Measurements from ENCODE around the gene KMT5C.

Gene KMT5C

DNA sequence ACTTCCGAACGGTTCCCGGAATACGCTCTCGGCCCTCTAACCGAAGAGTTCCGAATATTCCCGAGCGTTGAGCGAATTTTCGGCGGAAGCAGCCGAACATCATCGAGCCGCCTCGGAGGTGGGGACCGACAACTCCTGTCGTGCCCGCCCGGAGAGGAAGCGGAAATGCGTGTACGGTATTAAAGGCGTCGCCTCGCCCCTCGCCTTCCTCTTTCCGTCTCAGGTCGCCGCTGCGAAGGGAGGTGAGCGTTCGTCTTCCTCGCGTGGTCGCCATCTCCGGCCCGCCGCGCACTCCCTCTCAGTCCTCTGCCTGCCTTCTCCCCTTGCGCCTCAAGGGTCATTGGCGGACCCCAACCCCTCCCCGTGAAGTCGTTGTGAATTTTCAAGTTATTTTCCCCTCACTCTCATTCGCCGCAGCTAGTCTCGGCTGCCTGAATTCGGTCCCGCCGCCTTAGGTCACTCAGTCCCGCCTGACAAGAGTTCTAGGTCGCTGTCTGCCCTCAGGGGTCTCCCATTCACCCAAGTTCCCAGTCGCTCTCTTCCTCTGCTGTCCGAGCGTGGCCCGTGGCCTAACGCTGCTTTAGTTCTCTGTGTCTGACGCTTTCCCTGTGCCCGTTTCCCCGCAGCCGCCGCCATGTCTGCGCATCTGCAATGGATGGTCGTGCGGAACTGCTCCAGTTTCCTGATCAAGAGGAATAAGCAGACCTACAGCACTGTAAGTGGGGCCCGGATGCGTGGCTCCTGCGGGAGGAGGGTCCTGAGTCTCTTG, 46.2 kb downstream of the KMT5C start, which contains the start of gene RPL28:
Gene RPL28 (plus strand): TSS at position 209 of the 769 bp plus-strand sequence. CDS start 426 bp downstream, at position 635.
- Histone ChIP-seq H3K9ac (ENCODE audit: low read length) (peak within 1 kb of the TSS; percentile 86), H3K36me3 (ENCODE audit: control insufficient read depth, low read depth, low read length) (peaks cover 29% of the 10 kb centered on the region), H3K4me1 (ENCODE audit: control insufficient read depth, low read depth, low read length) (peaks cover 14% of the 10 kb centered on the region), H3K9me3 (ENCODE audit: control insufficient read depth, low read depth, low read length) (no peaks in the 10 kb centered on the region), H3K27me3 (ENCODE audit: control insufficient read depth, insufficient read depth, low read length) (peaks cover 16% of the 10 kb centered on the region), H3K27ac (ENCODE audit: low read length) (peak within 1 kb of the TSS; percentile 70), H3K4me3 (ENCODE audit: low read length) (peak within 1 kb of the TSS; percentile 97)

DNA sequence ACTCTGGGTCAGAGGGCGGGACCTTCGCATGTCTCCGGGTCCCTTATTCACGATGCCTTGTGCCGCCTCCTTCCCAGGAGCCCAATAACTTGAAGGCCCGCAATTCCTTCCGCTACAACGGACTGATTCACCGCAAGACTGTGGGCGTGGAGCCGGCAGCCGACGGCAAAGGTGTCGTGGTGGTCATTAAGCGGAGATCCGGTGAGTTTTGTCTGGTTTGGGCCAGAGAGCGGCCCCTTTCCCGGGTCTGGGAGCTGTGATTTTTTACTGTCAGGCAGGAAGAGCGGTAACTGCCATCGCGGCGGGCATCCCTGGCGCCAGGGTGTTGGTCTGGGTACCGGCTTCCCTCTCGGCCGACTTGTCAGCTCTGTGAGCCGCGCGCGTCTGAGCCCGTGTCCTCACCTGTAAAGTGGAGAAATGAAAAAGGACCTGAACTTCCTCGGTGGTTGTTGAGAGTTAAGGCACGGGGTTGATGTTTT, 46.9 kb downstream of the KMT5C start:
- peaks cover 16% of the 10 kb centered on the region for H3K4me1 ChIP-seq (ENCODE audit: control insufficient read depth, low read depth, low read length)

DNA sequence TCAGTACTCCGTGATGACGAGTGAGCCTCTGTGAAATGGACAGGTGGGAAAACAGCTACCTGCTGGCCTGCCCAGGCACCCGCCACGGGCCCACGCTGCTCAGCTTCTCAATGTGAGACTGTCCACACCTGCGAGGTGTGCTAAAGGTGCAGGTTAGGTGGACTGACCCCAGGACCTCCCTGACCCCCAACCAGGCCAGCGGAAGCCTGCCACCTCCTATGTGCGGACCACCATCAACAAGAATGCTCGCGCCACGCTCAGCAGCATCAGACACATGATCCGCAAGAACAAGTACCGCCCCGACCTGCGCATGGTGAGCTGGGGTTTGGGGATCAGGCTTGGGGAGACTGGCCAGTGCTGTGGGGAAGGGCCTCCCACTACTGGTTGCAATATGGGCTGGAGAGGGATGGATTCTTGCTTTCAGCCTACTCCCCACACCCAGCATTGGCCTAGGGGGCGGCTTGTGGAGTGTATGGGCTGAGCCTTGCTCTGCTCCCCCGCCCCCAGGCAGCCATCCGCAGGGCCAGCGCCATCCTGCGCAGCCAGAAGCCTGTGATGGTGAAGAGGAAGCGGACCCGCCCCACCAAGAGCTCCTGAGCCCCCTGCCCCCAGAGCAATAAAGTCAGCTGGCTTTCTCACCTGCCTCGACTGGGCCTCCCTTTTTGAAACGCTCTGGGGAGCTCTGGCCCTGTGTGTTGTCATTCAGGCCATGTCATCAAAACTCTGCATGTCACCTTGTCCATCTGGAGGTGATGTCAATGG, 48.2 kb downstream of the KMT5C start:
- no peak overlapping the region for H3K27ac ChIP-seq (ENCODE audit: low read length)

More for the DNA sequence above, 46.9 kb downstream of the KMT5C start:
- Histone ChIP-seq H3K27ac (ENCODE audit: low read length) (no peak overlapping the region), H3K4me3 (ENCODE audit: low read length) (peak overlapping the region; percentile 97), H3K27me3 (ENCODE audit: control insufficient read depth, insufficient read depth, low read length) (peaks cover 14% of the 10 kb centered on the region), H3K36me3 (ENCODE audit: control insufficient read depth, low read depth, low read length) (peaks cover 29% of the 10 kb centered on the region), H3K9ac (ENCODE audit: low read length) (peak overlapping the region; percentile 86), H3K9me3 (ENCODE audit: control insufficient read depth, low read depth, low read length) (no peaks in the 10 kb centered on the region)

DNA sequence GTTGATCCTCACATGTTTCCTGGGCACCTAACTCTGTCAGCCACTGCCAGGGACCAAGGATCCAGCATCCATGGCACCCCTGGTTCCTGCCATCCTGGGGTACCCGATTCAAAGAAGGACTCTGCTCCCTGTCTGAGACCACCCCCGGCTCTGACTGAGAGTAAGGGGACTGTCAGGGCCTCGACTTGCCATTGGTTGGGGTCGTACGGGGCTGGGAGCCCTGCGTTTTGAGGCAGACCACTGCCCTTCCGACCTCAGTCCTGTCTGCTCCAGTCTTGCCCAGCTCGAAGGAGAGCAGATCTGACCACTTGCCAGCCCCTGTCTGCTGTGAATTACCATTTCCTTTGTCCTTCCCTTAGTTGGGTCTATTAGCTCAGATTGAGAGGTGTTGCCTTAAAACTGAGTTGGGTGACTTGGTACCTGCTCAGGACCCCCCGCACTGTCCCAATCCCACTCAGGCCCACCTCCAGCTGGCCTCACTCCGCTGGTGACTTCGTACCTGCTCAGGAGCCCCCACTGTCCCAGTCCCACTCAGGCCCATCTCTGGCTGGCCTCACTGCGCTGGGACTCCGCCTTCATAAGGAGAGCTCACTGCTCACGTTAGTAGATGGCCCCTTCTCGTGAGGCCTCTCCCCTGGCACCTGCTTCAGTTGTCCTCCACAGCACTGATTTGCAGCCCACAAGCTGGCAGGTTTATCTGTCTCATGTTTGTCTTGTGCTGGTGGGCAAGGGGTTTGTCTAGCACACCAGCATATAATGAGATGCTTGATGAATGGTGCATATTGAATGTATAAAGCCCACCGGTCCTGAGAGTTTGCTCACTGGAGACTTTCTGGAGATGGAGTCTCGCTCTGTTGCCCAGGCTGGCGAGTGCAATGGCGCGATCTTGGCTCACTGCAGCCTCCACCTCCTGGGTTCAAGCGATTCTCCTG, 50.0 kb downstream of the KMT5C start:
- Histone ChIP-seq H3K9ac (ENCODE audit: low read length) (no peak overlapping the region), H3K36me3 (ENCODE audit: control insufficient read depth, low read depth, low read length) (peaks cover 29% of the 10 kb centered on the region), H3K9me3 (ENCODE audit: control insufficient read depth, low read depth, low read length) (no peaks in the 10 kb centered on the region), H3K4me1 (ENCODE audit: control insufficient read depth, low read depth, low read length) (peaks cover 22% of the 10 kb centered on the region), H3K27ac (ENCODE audit: low read length) (no peak overlapping the region), H3K27me3 (ENCODE audit: control insufficient read depth, insufficient read depth, low read length) (no peaks in the 10 kb centered on the region), H3K4me3 (ENCODE audit: low read length) (no peak overlapping the region)

More for the DNA sequence above, 48.2 kb downstream of the KMT5C start:
- Histone ChIP-seq H3K4me3 (ENCODE audit: low read length) (peak overlapping the region; percentile 97), H3K36me3 (ENCODE audit: control insufficient read depth, low read depth, low read length) (peaks cover 29% of the 10 kb centered on the region), H3K9ac (ENCODE audit: low read length) (no peak overlapping the region), H3K4me1 (ENCODE audit: control insufficient read depth, low read depth, low read length) (peaks cover 24% of the 10 kb centered on the region), H3K27me3 (ENCODE audit: control insufficient read depth, insufficient read depth, low read length) (peaks cover 2% of the 10 kb centered on the region), H3K9me3 (ENCODE audit: control insufficient read depth, low read depth, low read length) (no peaks in the 10 kb centered on the region)

GRCh38 chr19:55390461-55390880, 50.8 kb downstream of the KMT5C start:
- peaks cover 29% of the 10 kb centered on the region for H3K36me3 ChIP-seq (ENCODE audit: control insufficient read depth, low read depth, low read length)
- no peaks in the 10 kb centered on the region for H3K27me3 ChIP-seq (ENCODE audit: control insufficient read depth, insufficient read depth, low read length)
- H3K9me3 ChIP-seq (ENCODE audit: control insufficient read depth, low read depth, low read length): no peaks in the 10 kb centered on the region
- H3K4me1 ChIP-seq (ENCODE audit: control insufficient read depth, low read depth, low read length): peaks cover 17% of the 10 kb centered on the region
- H3K9ac ChIP-seq (ENCODE audit: low read length): no peak overlapping the region
- no peak overlapping the region for H3K4me3 ChIP-seq (ENCODE audit: low read length)
- no peak overlapping the region for H3K27ac ChIP-seq (ENCODE audit: low read length)

DNA sequence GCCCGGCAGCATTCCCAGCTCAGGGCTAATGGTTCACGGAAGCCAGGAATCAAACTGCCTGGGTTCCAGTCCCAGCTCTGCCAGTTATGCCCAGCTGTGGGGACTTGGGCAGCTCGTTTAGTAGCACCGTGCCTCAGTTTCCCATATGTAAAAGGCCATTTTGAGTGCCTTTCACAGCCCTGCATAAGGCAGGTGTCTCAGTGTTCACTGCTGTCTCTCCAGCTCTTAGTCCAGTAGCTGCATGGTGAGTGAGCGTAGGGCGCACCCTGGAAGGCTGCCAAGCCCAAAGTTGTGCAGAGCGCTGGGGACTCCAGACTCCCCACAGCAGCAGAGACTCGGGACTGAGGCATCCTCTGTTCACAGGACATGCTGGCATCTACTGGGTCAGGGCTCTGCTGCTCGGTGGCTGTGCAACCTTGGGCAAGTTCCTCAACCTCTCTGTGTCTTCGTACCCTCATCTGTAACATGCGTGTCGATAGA, 51.6 kb downstream of the KMT5C start:
- peaks cover 17% of the 10 kb centered on the region for H3K4me1 ChIP-seq (ENCODE audit: control insufficient read depth, low read depth, low read length)
- H3K27ac ChIP-seq (ENCODE audit: low read length): no peak overlapping the region
- no peak overlapping the region for H3K9ac ChIP-seq (ENCODE audit: low read length)
- H3K36me3 ChIP-seq (ENCODE audit: control insufficient read depth, low read depth, low read length): peaks cover 29% of the 10 kb centered on the region
- H3K4me3 ChIP-seq (ENCODE audit: low read length): no peak overlapping the region
- H3K9me3 ChIP-seq (ENCODE audit: control insufficient read depth, low read depth, low read length): no peaks in the 10 kb centered on the region
- H3K27me3 ChIP-seq (ENCODE audit: control insufficient read depth, insufficient read depth, low read length): no peaks in the 10 kb centered on the region

DNA sequence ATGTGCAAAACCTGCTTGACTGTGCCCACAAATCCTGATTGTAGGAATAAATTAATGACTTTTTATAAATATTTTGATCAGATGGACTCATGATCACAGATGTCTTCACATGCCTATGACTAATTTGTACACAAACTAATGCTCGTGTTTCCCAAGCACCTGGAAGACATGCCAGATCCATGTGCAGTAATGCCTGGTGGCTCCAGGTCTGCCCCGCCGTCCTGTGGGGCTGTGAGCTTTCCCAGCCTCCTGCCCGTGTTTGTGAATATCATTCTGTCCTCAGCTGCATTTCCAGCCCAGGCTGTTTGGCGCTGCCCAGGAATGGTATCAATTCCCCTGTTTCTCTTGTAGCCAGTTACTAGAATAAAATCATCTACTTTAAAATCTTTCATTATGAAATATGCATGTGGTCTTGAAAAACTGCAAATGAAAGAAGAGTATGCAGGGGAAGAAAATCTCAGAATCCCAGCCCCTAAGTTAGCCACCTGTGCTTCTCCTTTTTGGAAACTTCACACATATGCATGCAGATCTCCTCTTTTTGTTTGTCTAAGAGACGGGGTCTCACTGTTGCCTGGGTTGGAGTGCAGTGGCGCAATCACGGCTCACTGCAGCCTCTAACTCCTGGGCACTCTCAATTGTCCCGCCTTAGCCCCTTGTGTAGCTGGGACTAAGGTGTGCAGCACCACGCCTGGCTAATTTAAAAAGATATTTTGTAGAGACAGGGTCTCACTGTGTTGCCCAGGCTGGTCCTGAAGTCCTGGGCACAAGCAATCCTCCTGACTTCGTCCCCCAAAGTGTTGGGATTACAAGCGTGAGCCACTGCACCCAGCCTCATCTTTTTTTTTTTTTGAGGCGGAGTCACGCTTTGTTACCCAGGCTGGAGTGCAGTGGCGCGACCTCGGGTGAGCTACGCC, 52.3 kb downstream of the KMT5C start:
- Histone ChIP-seq H3K27me3 (ENCODE audit: control insufficient read depth, insufficient read depth, low read length) (no peaks in the 10 kb centered on the region), H3K27ac (ENCODE audit: low read length) (no peak overlapping the region), H3K4me1 (ENCODE audit: control insufficient read depth, low read depth, low read length) (peaks cover 15% of the 10 kb centered on the region), H3K9ac (ENCODE audit: low read length) (no peak overlapping the region), H3K9me3 (ENCODE audit: control insufficient read depth, low read depth, low read length) (no peaks in the 10 kb centered on the region), H3K4me3 (ENCODE audit: low read length) (peak overlapping the region; percentile 25), H3K36me3 (ENCODE audit: control insufficient read depth, low read depth, low read length) (peaks cover 25% of the 10 kb centered on the region)

DNA sequence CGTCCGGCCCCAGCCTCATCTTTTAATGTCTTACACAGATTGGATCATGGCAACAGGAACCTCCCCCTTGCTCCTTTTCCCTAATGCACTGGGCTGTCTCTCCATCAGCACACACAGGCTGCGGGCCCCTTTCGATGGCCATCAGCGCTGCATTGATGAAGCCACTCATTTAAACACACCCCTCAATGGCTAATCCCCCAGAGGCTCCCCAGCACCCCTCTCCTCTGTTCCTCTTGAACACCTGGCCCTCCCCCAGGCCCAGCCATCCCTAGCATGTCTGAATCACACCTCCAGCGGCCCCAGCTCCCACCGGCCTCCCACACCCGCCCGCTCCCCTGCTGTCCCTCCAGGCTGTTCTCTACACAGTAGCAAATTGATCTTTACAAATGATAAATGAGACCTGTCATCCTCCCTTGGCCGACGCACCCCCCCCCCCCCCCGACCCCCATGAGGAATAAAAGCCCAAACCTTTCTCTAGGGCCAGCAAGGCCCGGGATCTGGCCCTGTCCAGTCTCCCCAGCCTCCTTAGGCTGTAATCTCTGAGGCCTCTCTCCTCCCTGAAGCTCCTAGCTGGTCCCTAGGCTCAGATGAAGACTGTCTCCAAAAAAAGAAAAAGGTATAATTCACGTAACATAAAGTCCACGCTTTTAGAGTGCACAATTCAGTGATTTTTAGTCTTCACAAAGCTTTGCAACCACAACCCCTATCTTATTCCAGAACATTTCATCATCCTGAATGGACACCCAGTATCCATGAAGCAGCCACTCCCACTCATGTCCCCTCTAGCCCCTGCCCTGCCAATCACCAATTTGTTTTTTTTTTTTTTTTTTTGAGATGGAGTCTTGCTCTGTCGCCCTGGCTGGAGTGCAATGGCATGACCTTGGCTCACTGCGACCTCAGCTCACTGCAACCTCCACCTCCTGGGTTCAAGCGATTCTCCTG, 53.4 kb downstream of the KMT5C start:
- Histone ChIP-seq H3K9me3 (ENCODE audit: control insufficient read depth, low read depth, low read length) (no peaks in the 10 kb centered on the region), H3K27me3 (ENCODE audit: control insufficient read depth, insufficient read depth, low read length) (no peaks in the 10 kb centered on the region), H3K36me3 (ENCODE audit: control insufficient read depth, low read depth, low read length) (peaks cover 14% of the 10 kb centered on the region), H3K27ac (ENCODE audit: low read length) (no peak overlapping the region), H3K4me1 (ENCODE audit: control insufficient read depth, low read depth, low read length) (peaks cover 10% of the 10 kb centered on the region), H3K9ac (ENCODE audit: low read length) (no peak overlapping the region), H3K4me3 (ENCODE audit: low read length) (no peak overlapping the region)

All from iPS-18a (cell line).